GM19193 (cell line): ENCODE measurements around the gene MAP3K19.

Source experiments
- POLR2A ChIP-seq: IDR thresholded peaks from 4 replicates; pipeline ENCODE4 v1.6.1; 2011; ENCODE audit not compliant: insufficient read depth, insufficient read length; ENCODE audit errors: extremely low read depth

MAP3K19 gene

GRCh38 chr2:135059577-135059976 lies 12.3 kb upstream of the MAP3K19 start:
- TF ChIP-seq POLR2A = no peak

- TF ChIP-seq POLR2A = no peak
Observed at GRCh38 chr2:135056790-135057189, 9.5 kb upstream of the MAP3K19 start.

GRCh38 chr2:135055182-135055786 lies 8.0 kb upstream of the MAP3K19 start:
- TF ChIP-seq POLR2A = no peak

GRCh38 chr2:135052997-135053474 lies 5.8 kb upstream of the MAP3K19 start:
- no peak for TF ChIP-seq POLR2A

- peak; percentile 75 for TF ChIP-seq POLR2A
Observed at GRCh38 chr2:135052042-135052876, 5.0 kb upstream of the MAP3K19 start, which contains the start of gene RAB3GAP1. Gene RAB3GAP1 (plus strand): TSS chr2:135052292. CDS start chr2:135052308, 16 bp downstream.

- no peak for TF ChIP-seq POLR2A
Observed at GRCh38 chr2:135050684-135051083, 3.4 kb upstream of the MAP3K19 start.

- TF ChIP-seq POLR2A = no peak
Observed at GRCh38 chr2:135050132-135050531, 2.9 kb upstream of the MAP3K19 start.

- no peak for TF ChIP-seq POLR2A
Observed at GRCh38 chr2:135048122-135048521, 875 bp upstream of the MAP3K19 start.

- no peak for TF ChIP-seq POLR2A
Observed at GRCh38 chr2:135043345-135043744, 3.9 kb downstream of the MAP3K19 start.

- TF ChIP-seq POLR2A = no peak
Observed at GRCh38 chr2:135037831-135038230, 9.4 kb downstream of the MAP3K19 start.

GRCh38 chr2:135030826-135031225 lies 16.4 kb downstream of the MAP3K19 start:
- TF ChIP-seq POLR2A = no peak

GRCh38 chr2:135029481-135030134 lies 17.6 kb downstream of the MAP3K19 start:
- no peak for TF ChIP-seq POLR2A

- no peak for TF ChIP-seq POLR2A
Observed at GRCh38 chr2:135023886-135024485, 23.3 kb downstream of the MAP3K19 start.

GRCh38 chr2:135022952-135023880 lies 24.0 kb downstream of the MAP3K19 start:
- no peak for TF ChIP-seq POLR2A
